C4-2B (cell line): ENCODE results near the gene PPP1R17.

ENCODE experiments used
- H3K27ac ChIP-seq: fragments of 450-650 bp; 2 replicates; pipeline ENCODE4 v1.5.1; 2017
- ZFX ChIP-seq: fragments of 450-650 bp; IDR thresholded peaks from 2 replicates; pipeline ENCODE4 v1.6.1; 2017
- TF ChIP-seq, protein P1 (sequence below): fragments of 450-650 bp; conservative IDR thresholded peaks from 2 replicates; pipeline ENCODE4 v1.5.1; 2017; ENCODE audit warnings: mild to moderate bottlenecking

PPP1R17 gene

GRCh38 chr7:31687024-31687748 is at the start of gene PPP1R17:
PPP1R17 (plus strand) TSS chr7:31687215; CDS start chr7:31692442, 5,227 bp downstream.
- no peak for TF ChIP-seq ZFX
- TF ChIP-seq, protein P1, sequence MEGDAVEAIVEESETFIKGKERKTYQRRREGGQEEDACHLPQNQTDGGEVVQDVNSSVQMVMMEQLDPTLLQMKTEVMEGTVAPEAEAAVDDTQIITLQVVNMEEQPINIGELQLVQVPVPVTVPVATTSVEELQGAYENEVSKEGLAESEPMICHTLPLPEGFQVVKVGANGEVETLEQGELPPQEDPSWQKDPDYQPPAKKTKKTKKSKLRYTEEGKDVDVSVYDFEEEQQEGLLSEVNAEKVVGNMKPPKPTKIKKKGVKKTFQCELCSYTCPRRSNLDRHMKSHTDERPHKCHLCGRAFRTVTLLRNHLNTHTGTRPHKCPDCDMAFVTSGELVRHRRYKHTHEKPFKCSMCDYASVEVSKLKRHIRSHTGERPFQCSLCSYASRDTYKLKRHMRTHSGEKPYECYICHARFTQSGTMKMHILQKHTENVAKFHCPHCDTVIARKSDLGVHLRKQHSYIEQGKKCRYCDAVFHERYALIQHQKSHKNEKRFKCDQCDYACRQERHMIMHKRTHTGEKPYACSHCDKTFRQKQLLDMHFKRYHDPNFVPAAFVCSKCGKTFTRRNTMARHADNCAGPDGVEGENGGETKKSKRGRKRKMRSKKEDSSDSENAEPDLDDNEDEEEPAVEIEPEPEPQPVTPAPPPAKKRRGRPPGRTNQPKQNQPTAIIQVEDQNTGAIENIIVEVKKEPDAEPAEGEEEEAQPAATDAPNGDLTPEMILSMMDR = no peak
- no peak within 1 kb of the TSS for H3K27ac ChIP-seq

DNA sequence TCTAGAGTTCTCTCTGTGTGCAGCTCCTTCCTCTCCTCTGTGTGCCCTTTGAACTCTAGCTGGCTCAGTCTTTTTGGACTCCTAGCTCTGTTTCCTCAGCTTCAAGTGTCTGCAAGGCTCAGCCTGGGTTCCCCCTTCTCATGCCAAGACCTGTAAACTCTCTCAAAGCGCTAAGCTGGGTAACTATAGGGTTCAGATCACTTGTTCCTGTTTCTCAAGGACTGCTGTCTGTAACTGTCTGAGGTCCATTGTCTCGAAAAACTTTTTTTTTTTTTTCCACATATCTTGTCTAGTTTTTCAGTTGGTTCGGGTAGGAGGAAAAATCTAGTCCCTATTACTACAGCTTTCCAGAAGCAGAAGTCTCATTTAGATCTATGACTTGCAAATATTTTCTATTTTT is 46.6 kb upstream of the PPP1R17 start:
- no peak overlapping the region for H3K27ac ChIP-seq
- TF ChIP-seq, protein P1 = no peak

DNA sequence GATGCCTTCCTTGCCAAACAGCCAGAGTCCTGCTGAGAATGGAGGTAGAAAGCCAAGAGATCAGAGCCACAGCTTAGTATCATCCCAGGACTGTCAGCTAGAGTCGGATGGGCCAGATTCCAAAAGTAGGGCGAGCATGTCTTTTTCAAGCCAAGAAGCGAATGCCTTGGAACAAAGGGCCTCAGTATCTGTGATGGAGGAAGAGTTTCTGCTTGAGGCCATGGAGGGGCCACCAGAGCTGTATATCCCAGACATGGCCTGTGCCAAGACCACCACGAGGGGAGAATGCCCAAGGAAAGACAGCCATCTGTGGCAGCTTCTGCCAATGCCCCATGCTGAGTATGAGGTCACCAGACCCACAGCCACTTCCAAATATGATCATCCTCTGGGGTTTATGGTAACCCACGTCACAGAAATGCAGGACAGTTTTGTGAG is 44.3 kb upstream of the PPP1R17 start:
- H3K27ac ChIP-seq = no peak overlapping the region
- TF ChIP-seq, protein P1 = no peak
- no peak for TF ChIP-seq ZFX

DNA sequence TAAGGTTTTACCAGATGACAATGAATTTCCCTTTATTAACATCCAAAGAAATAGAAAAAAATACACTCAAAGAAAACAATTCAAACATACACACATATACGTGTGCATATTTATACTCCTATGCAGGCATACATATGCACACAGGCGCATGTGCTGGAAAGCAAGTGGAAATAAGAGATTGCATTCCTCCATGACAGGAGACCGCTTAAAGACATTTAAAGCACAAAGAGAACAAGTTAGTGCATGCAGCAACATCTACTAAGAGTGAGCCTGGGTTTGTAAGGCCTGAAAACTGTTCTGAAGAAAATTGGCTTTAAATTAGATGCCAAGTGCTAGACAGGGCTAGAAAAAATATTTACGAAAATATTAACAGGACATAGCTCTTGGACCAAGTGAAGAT is 40.1 kb upstream of the PPP1R17 start:
- no peak for TF ChIP-seq ZFX
- H3K27ac ChIP-seq = no peak overlapping the region

DNA sequence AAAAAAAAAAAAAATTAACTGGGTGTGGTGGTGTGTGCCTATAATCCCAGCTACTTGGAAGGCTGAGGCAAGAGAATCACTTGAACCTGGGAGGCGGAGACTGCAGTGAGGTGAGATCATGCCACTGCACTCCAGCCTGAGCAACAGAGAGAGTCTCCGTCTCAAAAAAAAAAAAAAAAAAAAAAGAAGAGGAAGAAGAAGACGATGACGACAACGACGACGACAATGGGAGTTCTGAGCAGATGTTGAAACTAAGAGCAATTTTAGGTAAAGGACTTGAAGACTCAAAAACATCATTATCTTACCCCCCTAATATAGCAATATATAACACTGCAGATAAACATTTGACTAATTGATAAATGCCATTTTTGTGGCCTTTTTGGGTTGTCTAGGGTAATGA is 39.5 kb upstream of the PPP1R17 start:
- TF ChIP-seq, protein P1 = no peak
- no peak for TF ChIP-seq ZFX

GRCh38 chr7:31648288-31648687 is 38.7 kb upstream of the PPP1R17 start:
- no peak overlapping the region for H3K27ac ChIP-seq
- TF ChIP-seq, protein P1 = peak; percentile 16
- no peak for TF ChIP-seq ZFX

More for the DNA sequence above, 39.5 kb upstream of the PPP1R17 start:
- H3K27ac ChIP-seq = no peak overlapping the region

GRCh38 chr7:31648880-31649279 is 38.1 kb upstream of the PPP1R17 start:
- H3K27ac ChIP-seq = no peak overlapping the region
- no peak for TF ChIP-seq ZFX
- TF ChIP-seq, protein P1 = no peak
